ENCODE measurements around the gene CACHD1.

CACHD1 gene

DNA sequence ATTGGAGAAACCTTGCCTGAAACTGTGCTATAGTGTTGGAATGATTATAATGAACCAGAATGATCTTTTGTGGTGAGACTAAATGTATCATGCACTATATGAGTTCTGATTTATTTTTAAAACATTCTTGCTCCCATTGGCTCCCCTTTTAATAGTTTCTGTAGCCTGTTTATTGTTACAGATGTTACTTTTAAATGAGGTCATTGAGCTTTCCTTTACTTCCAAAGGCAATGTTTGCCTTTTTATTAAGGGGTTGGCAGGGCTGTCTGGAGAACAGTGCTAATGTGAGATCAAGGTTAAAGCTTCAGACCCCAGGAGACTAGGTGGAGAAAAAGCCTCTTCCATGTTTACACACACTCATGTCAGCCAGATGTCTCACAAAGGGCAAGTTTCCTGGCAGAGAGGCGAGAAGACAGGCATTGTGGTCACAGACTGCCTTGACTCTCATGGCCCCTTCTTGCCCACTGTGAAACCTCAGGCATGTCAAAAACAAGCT is 154.3 kb downstream of the CACHD1 start:
- Histone ChIP-seq H3K18ac (ENCODE audit: low read length) (no peak overlapping the region), H4K8ac (ENCODE audit: low read depth, low read length) (no peak overlapping the region), H2BK15ac (replicated peaks; ENCODE audit: low read depth) (no peak overlapping the region), H2BK5ac (ENCODE audit: low read length) (no peak overlapping the region), H4K5ac (ENCODE audit: low read length) (no peak overlapping the region), H3K9ac (ENCODE audit: low read length) (no peak overlapping the region), H3K4ac (ENCODE audit: low read depth, low read length) (no peak overlapping the region), H3K4me3 (ENCODE audit: low read length) (no peak overlapping the region), H2BK120ac (ENCODE audit: low read depth, low read length) (no peak overlapping the region), H3K4me1 (ENCODE audit: control insufficient read depth, low read depth, low read length) (no peaks in the 10 kb centered on the region), H3K36me3 (ENCODE audit: control insufficient read depth, insufficient read depth, low read length) (no peaks in the 10 kb centered on the region), H3K27me3 (ENCODE audit: insufficient read depth, low read length, poor library complexity) (no peaks in the 10 kb centered on the region), H3K56ac (ENCODE audit: low read length) (no peak overlapping the region), H2AK5ac (ENCODE audit: low read length) (no peak overlapping the region), H3K79me2 (ENCODE audit: control insufficient read depth, insufficient read depth, low read length) (no peaks in the 10 kb centered on the region), H3K79me1 (ENCODE audit: low read length) (peaks cover 9% of the 10 kb centered on the region), H3K4me2 (ENCODE audit: low read length) (no peak overlapping the region), H3K27ac (ENCODE audit: low read depth, low read length) (no peak overlapping the region), H3K23ac (ENCODE audit: low read length) (no peak overlapping the region)
- no CpG with 5 or more reads among the region's 1 CpG for whole genome bisulfite sequencing (ENCODE audit: extremely low coverage, insufficient coverage, low lambda C conversion rate)
- DNase-seq = no peak

DNA sequence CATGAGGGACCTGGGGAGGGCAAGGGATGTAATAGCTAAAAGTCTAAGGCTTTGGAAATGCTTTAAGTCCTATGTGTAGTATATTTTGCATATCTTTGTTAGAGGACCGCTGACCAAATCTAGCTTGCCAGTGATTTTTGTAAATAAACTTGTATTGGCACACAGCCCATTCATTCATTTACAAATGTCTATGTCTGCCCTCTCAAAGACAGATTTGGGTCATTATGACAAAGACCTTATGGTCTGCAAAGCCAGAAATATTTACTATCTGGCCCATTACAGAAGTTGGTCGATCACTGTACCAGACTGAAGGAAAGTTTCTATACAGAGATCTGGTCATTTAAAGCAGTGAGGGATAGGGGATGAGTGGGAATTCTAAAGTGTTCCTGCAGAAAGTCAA is 154.9 kb downstream of the CACHD1 start:
- Histone ChIP-seq H2BK15ac (replicated peaks; ENCODE audit: low read depth) (no peak overlapping the region), H3K4ac (ENCODE audit: low read depth, low read length) (no peak overlapping the region), H3K23ac (ENCODE audit: low read length) (no peak overlapping the region), H4K8ac (ENCODE audit: low read depth, low read length) (no peak overlapping the region), H3K4me3 (ENCODE audit: low read length) (no peak overlapping the region), H3K27me3 (ENCODE audit: insufficient read depth, low read length, poor library complexity) (no peaks in the 10 kb centered on the region), H3K27ac (ENCODE audit: low read depth, low read length) (no peak overlapping the region), H3K9ac (ENCODE audit: low read length) (no peak overlapping the region), H2AK5ac (ENCODE audit: low read length) (no peak overlapping the region), H3K18ac (ENCODE audit: low read length) (no peak overlapping the region), H3K36me3 (ENCODE audit: control insufficient read depth, insufficient read depth, low read length) (no peaks in the 10 kb centered on the region), H2BK120ac (ENCODE audit: low read depth, low read length) (no peak overlapping the region), H3K4me2 (ENCODE audit: low read length) (no peak overlapping the region), H2BK5ac (ENCODE audit: low read length) (no peak overlapping the region), H3K79me2 (ENCODE audit: control insufficient read depth, insufficient read depth, low read length) (no peaks in the 10 kb centered on the region), H3K79me1 (ENCODE audit: low read length) (peaks cover 9% of the 10 kb centered on the region), H4K5ac (ENCODE audit: low read length) (no peak overlapping the region), H3K56ac (ENCODE audit: low read length) (no peak overlapping the region), H3K4me1 (ENCODE audit: control insufficient read depth, low read depth, low read length) (no peaks in the 10 kb centered on the region)
- WGBS (ENCODE audit: extremely low coverage, insufficient coverage, low lambda C conversion rate) = no CpG with 5 or more reads among the region's 2 CpGs
- no peak for DNase-seq

DNA sequence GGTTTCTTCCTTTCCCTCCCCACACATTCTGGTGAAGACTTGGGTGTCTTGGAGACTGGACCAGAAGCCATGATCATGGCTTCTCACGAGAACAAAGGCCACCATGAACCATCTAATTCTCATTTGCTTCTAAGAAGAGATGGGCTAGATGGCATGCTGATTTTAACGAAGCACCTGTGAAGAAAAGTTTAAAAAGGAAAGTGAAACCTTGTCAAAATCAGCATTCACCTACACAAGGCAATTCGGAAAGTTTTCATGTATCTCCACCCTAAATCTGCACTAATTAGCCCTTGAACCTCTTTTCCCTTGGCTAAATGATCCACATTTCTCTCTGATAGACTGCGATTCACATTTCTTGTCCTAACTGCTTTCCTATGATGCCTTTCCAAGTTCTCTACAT is 160.7 kb downstream of the CACHD1 start:
- WGBS (ENCODE audit: extremely low coverage, insufficient coverage, low lambda C conversion rate) = no CpG with 5 or more reads among the region's 4 CpGs
- peaks cover 3% of the 10 kb centered on the region for H3K36me3 ChIP-seq (ENCODE audit: control insufficient read depth, insufficient read depth, low read length)
- H3K4ac ChIP-seq (ENCODE audit: low read depth, low read length) = no peak overlapping the region
- no peak overlapping the region for H3K4me2 ChIP-seq (ENCODE audit: low read length)
- H3K27ac ChIP-seq (ENCODE audit: low read depth, low read length) = no peak overlapping the region
- no peak overlapping the region for H3K4me3 ChIP-seq (ENCODE audit: low read length)
- no peak overlapping the region for H3K23ac ChIP-seq (ENCODE audit: low read length)
- H3K4me1 ChIP-seq (ENCODE audit: control insufficient read depth, low read depth, low read length) = no peaks in the 10 kb centered on the region
- no peaks in the 10 kb centered on the region for H3K27me3 ChIP-seq (ENCODE audit: insufficient read depth, low read length, poor library complexity)
- H3K79me1 ChIP-seq (ENCODE audit: low read length) = peaks cover 6% of the 10 kb centered on the region
- no peak for DNase-seq
- no peak overlapping the region for H4K8ac ChIP-seq (ENCODE audit: low read depth, low read length)
- H2BK5ac ChIP-seq (ENCODE audit: low read length) = no peak overlapping the region
- H3K18ac ChIP-seq (ENCODE audit: low read length) = no peak overlapping the region
- H3K56ac ChIP-seq (ENCODE audit: low read length) = no peak overlapping the region
- no peak overlapping the region for H3K9ac ChIP-seq (ENCODE audit: low read length)
- H4K5ac ChIP-seq (ENCODE audit: low read length) = no peak overlapping the region
- H2BK120ac ChIP-seq (ENCODE audit: low read depth, low read length) = no peak overlapping the region
- H3K79me2 ChIP-seq (ENCODE audit: control insufficient read depth, insufficient read depth, low read length) = no peaks in the 10 kb centered on the region
- no peak overlapping the region for H2AK5ac ChIP-seq (ENCODE audit: low read length)
- no peak overlapping the region for H2BK15ac ChIP-seq (replicated peaks; ENCODE audit: low read depth)

DNA sequence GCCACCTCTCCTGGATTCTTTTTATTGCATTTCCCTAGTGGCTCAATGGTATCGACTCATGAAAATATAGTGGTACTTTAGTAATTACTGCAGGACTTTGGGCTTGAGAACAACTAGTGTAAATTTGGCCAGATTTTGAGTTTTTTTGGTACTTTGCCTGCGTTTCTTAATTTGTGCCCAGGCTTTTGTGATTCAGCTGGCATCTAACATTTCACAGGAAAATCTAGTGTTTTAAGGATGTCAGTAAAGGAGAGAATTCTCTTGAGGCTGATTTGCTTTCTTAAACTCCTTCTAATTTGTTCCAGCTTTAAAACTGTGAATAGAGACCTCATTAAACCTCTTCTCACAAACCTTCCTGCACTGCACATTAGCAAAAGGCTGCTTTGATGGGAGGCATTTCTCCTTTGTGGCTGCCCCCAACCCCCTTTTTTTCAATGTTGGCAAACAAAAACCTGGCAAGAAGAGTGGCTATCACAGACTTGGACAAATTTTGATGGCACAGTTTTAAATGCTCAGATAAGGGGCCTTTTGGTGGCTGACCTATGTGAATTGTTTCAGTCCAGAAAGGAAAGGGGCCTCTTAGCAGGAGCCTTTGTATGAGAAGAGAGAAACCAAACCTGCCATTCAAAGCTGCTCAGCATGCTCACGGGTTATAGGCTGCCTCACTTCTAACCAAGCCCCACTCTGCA is 161.6 kb downstream of the CACHD1 start:
- no peaks in the 10 kb centered on the region for H3K27me3 ChIP-seq (ENCODE audit: insufficient read depth, low read length, poor library complexity)
- H2BK15ac ChIP-seq (replicated peaks; ENCODE audit: low read depth) = no peak overlapping the region
- H3K36me3 ChIP-seq (ENCODE audit: control insufficient read depth, insufficient read depth, low read length) = peaks cover 3% of the 10 kb centered on the region
- no peak overlapping the region for H2BK5ac ChIP-seq (ENCODE audit: low read length)
- H2AK5ac ChIP-seq (ENCODE audit: low read length) = no peak overlapping the region
- no peaks in the 10 kb centered on the region for H3K4me1 ChIP-seq (ENCODE audit: control insufficient read depth, low read depth, low read length)
- no peak overlapping the region for H3K18ac ChIP-seq (ENCODE audit: low read length)
- H3K4ac ChIP-seq (ENCODE audit: low read depth, low read length) = no peak overlapping the region
- H3K27ac ChIP-seq (ENCODE audit: low read depth, low read length) = no peak overlapping the region
- no peak overlapping the region for H3K4me3 ChIP-seq (ENCODE audit: low read length)
- H4K8ac ChIP-seq (ENCODE audit: low read depth, low read length) = no peak overlapping the region
- no peak for DNase-seq
- H2BK120ac ChIP-seq (ENCODE audit: low read depth, low read length) = no peak overlapping the region
- no peak overlapping the region for H3K23ac ChIP-seq (ENCODE audit: low read length)
- H3K79me1 ChIP-seq (ENCODE audit: low read length) = peaks cover 1% of the 10 kb centered on the region
- H3K79me2 ChIP-seq (ENCODE audit: control insufficient read depth, insufficient read depth, low read length) = no peaks in the 10 kb centered on the region
- no peak overlapping the region for H4K5ac ChIP-seq (ENCODE audit: low read length)
- no CpG with 5 or more reads among the region's 3 CpGs for WGBS (ENCODE audit: extremely low coverage, insufficient coverage, low lambda C conversion rate)
- no peak overlapping the region for H3K56ac ChIP-seq (ENCODE audit: low read length)
- no peak overlapping the region for H3K4me2 ChIP-seq (ENCODE audit: low read length)
- no peak overlapping the region for H3K9ac ChIP-seq (ENCODE audit: low read length)

DNA sequence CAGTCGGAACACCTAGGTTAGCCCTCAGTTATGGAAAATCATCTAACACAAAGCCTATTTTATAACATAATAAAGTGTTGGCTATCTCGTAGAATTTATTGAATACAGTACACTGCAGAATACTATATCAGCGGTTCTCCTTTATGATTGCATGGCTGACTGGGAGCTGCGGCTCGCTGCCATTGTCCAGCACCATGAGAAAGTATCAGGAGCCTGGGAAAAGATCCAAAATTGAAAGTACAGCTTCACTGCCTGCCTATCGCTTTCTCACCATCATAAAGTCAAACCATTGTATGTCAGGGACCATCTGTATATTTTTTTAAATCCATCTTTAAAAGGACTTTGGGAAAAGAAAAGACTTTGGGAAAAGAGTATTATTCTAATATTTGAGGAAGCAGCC is 163.0 kb downstream of the CACHD1 start:
- Histone ChIP-seq H3K4ac (ENCODE audit: low read depth, low read length) (no peak overlapping the region), H3K27ac (ENCODE audit: low read depth, low read length) (no peak overlapping the region), H3K23ac (ENCODE audit: low read length) (no peak overlapping the region), H2AK5ac (ENCODE audit: low read length) (no peak overlapping the region), H3K18ac (ENCODE audit: low read length) (no peak overlapping the region), H2BK5ac (ENCODE audit: low read length) (no peak overlapping the region), H3K4me3 (ENCODE audit: low read length) (no peak overlapping the region), H3K36me3 (ENCODE audit: control insufficient read depth, insufficient read depth, low read length) (peaks cover 3% of the 10 kb centered on the region), H4K8ac (ENCODE audit: low read depth, low read length) (no peak overlapping the region), H4K5ac (ENCODE audit: low read length) (no peak overlapping the region), H3K79me2 (ENCODE audit: control insufficient read depth, insufficient read depth, low read length) (no peaks in the 10 kb centered on the region), H3K4me2 (ENCODE audit: low read length) (no peak overlapping the region), H3K4me1 (ENCODE audit: control insufficient read depth, low read depth, low read length) (no peaks in the 10 kb centered on the region), H3K79me1 (ENCODE audit: low read length) (no peaks in the 10 kb centered on the region), H3K9ac (ENCODE audit: low read length) (no peak overlapping the region), H2BK120ac (ENCODE audit: low read depth, low read length) (no peak overlapping the region), H3K56ac (ENCODE audit: low read length) (no peak overlapping the region), H2BK15ac (replicated peaks; ENCODE audit: low read depth) (no peak overlapping the region), H3K27me3 (ENCODE audit: insufficient read depth, low read length, poor library complexity) (no peaks in the 10 kb centered on the region)
- no CpG with 5 or more reads among the region's 6 CpGs for WGBS (ENCODE audit: extremely low coverage, insufficient coverage, low lambda C conversion rate)
- no peak for DNase-seq

DNA sequence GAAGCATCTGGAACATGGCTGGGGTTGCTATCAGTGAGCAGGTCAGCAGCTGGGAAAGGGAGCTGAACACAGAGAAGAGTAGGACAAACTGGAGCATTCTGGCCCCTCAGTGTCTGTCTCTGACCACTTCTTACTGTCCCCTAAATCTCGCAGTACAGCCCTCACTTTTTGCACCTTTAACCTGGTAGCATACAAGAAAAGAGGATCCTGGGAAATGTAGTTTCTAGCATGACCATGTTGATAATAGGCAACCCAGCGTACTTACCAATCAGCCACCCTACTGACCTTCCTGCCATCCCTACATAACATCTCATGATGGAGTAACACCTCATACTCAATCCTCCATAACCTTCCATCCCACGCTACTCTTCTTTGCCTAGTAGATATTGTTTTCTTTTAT is 175.8 kb downstream of the CACHD1 start:
- Histone ChIP-seq H3K56ac (ENCODE audit: low read length) (no peak overlapping the region), H3K4ac (ENCODE audit: low read depth, low read length) (no peak overlapping the region), H3K18ac (ENCODE audit: low read length) (no peak overlapping the region), H3K79me2 (ENCODE audit: control insufficient read depth, insufficient read depth, low read length) (no peaks in the 10 kb centered on the region), H3K79me1 (ENCODE audit: low read length) (no peaks in the 10 kb centered on the region), H3K27me3 (ENCODE audit: insufficient read depth, low read length, poor library complexity) (no peaks in the 10 kb centered on the region), H2BK5ac (ENCODE audit: low read length) (no peak overlapping the region), H3K4me1 (ENCODE audit: control insufficient read depth, low read depth, low read length) (no peaks in the 10 kb centered on the region), H4K8ac (ENCODE audit: low read depth, low read length) (no peak overlapping the region), H3K4me2 (ENCODE audit: low read length) (no peak overlapping the region), H2AK5ac (ENCODE audit: low read length) (no peak overlapping the region), H3K4me3 (ENCODE audit: low read length) (no peak overlapping the region), H3K23ac (ENCODE audit: low read length) (no peak overlapping the region), H3K36me3 (ENCODE audit: control insufficient read depth, insufficient read depth, low read length) (peaks cover 7% of the 10 kb centered on the region), H4K5ac (ENCODE audit: low read length) (no peak overlapping the region), H3K27ac (ENCODE audit: low read depth, low read length) (no peak overlapping the region), H2BK15ac (replicated peaks; ENCODE audit: low read depth) (no peak overlapping the region), H3K9ac (ENCODE audit: low read length) (no peak overlapping the region), H2BK120ac (ENCODE audit: low read depth, low read length) (no peak overlapping the region)
- no CpG with 5 or more reads among the region's 3 CpGs for WGBS (ENCODE audit: extremely low coverage, insufficient coverage, low lambda C conversion rate)
- peak; percentile 8 for DNase-seq
